ENCODE results near the gene LDLRAD4.

- no peak for TF ChIP-seq EZH2 (IDR thresholded peaks at IDR 0.05; ENCODE audit: low read length, unreplicated experiment)
- no peak for TF ChIP-seq CTCF (conservative IDR thresholded peaks at IDR 0.05; ENCODE audit: low read depth, low read length)
Measured at GRCh38 chr18:13646633-13647032, 428.1 kb downstream of the LDLRAD4 start.
